Iris pigment epithelial cell (primary cell): Measurements from ENCODE around the gene SYTL2.
A peak's percentile ranks its signal among the peaks of the same experiment; 100 is the strongest.

Experiments
- DNase-seq: peaks from one replicate; pipeline ENCODE4 v3.0.0-alpha.2; 2011; ENCODE audit warnings: low read depth

SYTL2 gene

GRCh38 chr11:85762226-85762625 is 48.7 kb downstream of the SYTL2 start:
- no peak for DNase-seq

GRCh38 chr11:85759915-85760314 is 51.0 kb downstream of the SYTL2 start:
- DNase-seq = peak; percentile 86

DNA sequence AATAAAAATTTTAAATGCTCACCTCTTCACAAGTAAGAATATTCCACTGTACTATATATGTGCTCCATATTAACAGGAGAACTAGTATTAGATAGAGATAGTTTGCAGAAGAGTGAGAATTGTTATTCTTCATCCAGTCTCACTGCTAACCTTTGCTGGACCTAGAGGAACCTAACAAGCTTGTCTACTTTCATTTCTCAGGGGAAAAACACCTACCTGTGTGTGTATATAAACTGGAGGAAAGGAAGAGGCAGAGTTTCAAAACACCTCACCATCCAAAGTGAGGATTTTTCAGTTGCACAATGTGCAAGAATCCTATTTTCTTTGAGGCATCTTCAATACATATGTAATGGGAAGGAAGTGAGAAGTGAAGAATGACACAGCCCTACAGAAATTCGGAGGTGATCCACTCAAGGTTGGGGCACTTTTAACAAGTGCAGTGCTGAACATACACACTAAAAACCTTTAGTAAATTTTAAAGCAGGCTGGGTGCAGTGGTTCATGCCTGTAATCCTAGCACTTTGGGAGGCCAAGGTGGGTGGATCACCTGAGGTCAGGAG is 52.4 kb downstream of the SYTL2 start:
- DNase-seq = no peak

DNA sequence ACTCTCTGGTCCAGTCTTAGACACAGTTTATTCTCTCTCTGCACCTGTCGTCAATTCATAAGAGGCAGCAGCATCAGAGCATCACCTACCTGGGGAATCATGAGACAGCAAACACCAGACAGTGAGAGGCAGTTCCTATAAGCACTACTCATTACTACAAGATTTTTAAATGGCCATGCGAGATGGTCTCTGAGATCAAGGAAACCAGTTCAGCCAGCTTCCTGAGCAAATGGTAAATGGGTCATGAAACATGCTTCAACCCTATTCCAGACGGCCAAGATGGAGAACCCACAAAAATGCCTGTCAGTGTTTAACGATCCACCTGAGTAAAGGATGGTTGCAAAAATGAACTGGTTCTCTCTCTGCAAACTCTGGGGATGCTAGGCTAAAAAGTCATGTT is 52.9 kb downstream of the SYTL2 start:
- no peak for DNase-seq

- no peak for DNase-seq
These were observed 54.3 kb downstream of the SYTL2 start for GRCh38 chr11:85756401-85757200.

- no peak for DNase-seq
These were observed 55.2 kb downstream of the SYTL2 start for GRCh38 chr11:85755701-85756100.

- DNase-seq = no peak
These were observed 55.7 kb downstream of the SYTL2 start for GRCh38 chr11:85755285-85755684.

- DNase-seq = no peak
These were observed 57.9 kb downstream of the SYTL2 start for GRCh38 chr11:85752890-85753581.

- DNase-seq = no peak
These were observed 58.6 kb downstream of the SYTL2 start for GRCh38 chr11:85752201-85752889.

- no peak for DNase-seq
These were observed 59.2 kb downstream of the SYTL2 start for GRCh38 chr11:85751724-85752123.

DNA sequence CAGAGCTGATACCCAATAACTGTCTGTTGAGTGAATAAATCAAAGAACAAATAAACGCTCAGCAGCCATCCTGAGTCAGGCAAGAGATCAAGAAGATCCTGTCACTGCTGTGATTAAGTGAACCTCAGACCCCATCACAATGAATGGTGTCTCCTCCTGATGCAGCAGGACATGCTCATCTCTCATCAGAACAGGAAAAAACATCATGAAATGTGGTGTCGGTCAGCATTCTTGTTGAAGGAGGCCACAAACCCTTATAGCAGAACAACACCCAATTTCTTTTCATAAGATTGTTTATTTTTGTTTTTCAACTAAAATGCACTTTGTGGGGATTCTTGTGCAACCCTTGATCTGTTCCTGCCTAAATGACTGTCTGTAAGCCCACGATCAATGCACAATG is 60.3 kb downstream of the SYTL2 start:
- no peak for DNase-seq

- DNase-seq = no peak
These were observed 61.1 kb downstream of the SYTL2 start for GRCh38 chr11:85749884-85750283.

GRCh38 chr11:85749287-85749834 is 61.6 kb downstream of the SYTL2 start:
- DNase-seq = no peak

GRCh38 chr11:85748455-85748891 is 62.5 kb downstream of the SYTL2 start:
- no peak for DNase-seq

DNA sequence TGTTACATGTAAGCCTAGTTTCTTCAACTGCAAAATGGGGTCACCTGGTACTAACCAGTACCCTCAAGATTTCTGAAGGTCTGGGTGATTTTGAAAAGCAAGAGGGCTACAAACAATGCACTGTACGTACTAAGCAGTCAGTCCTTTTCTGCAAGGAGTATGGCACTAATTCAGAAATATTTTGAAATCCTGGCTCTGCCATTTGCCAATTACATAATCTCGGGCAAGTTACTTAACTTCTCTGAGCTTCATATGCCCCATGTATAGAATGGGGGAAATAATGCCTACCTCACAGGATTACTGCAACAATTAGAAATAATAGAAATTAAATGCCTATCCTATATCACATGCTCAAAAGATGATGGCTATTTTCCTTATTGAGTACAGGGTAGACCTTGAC is 64.3 kb downstream of the SYTL2 start:
- no peak for DNase-seq

DNA sequence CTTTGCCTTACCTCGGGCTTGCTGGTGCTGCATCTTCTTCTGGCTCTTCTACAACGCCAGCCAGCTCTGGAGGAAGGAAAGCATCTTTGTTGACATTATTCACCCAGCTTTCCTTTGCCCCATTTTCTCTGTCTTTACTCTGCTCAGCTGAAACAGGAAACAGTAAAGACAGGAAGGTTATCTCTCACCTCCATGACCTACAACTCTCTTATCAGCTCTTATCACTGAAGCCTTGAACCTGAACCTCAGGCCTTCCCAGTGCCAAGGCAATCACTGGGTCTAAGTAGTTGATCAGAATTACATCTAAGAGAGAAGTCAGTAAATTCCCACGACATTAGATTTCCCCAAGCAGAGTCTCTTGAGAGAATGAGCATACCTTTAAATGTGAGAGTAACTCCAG is 65.3 kb downstream of the SYTL2 start:
- DNase-seq = no peak

GRCh38 chr11:85742873-85743275 is 68.1 kb downstream of the SYTL2 start:
- DNase-seq = no peak

GRCh38 chr11:85742348-85742747 is 68.6 kb downstream of the SYTL2 start:
- no peak for DNase-seq

GRCh38 chr11:85740481-85741400 is 70.2 kb downstream of the SYTL2 start:
- no peak for DNase-seq

- DNase-seq = no peak
These were observed 73.2 kb downstream of the SYTL2 start for GRCh38 chr11:85737738-85738137.

DNA sequence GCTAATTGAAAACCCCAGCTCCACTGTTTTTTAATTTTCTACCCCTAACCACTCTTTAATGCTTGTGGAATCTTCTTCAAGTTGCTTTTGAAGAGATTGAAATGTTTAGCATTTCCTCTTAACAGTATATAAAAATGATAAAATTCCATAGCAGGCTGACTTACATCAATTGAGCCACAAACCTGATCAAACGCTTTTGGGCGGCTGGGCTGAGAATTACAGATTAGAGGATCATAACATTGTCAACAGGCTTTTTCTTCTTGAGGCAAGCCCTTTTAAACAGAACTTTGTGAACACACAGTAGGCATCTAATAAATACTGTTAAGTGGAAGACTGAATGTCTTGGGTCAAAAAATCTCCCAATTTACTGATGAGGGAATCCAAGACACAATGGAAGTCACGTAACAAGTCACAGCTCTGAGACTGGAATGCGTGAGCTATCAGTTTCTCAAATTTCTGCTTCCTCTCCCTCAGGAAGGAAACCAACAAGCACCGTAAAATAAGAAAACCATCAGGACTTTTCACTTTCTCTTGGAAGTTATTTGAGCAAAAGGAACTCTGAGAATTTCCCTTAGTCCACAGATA is 75.0 kb downstream of the SYTL2 start:
- no peak for DNase-seq
